ENCODE results near the gene RAPGEF2.

GRCh38 chr4:159144112-159144694 is 41.3 kb downstream of the RAPGEF2 start:
- no peak for TF ChIP-seq CTCF (IDR thresholded peaks at IDR 0.05)
- no peak for TF ChIP-seq EZH2 (IDR thresholded peaks at IDR 0.05; ENCODE audit: borderline replicate concordance, insufficient read depth, low read depth, low read length, poor library complexity, severe bottlenecking)

Data from B cell (primary cell).